Liver (tissue), 3 donors: ENCODE data around the gene GLI1.

Experiments
- FOXA1 ChIP-seq: IDR thresholded peaks from 2 replicates; pipeline ENCODE4 v1.6.1; 2016; ENCODE audit warnings: antibody characterized with exemption
- FOXA2 ChIP-seq: IDR thresholded peaks from 2 replicates; pipeline ENCODE4 v1.6.1; 2016; ENCODE audit warnings: antibody characterized with exemption
- GABPA ChIP-seq, 2 donors: IDR thresholded peaks in 1 of 2; conservative IDR thresholded peaks in 1 of 2; 2 replicates each; pipeline ENCODE4 v1.6.1; 2016; ENCODE audit warnings: antibody characterized with exemption in 2 of 2, mild to moderate bottlenecking in 1 of 2, moderate library complexity in 1 of 2
- JUND ChIP-seq, 2 donors: IDR thresholded peaks; 2 replicates each; pipeline ENCODE4 v1.6.1; 2016; ENCODE audit warnings: antibody characterized with exemption in 2 of 2
- RAD21 ChIP-seq, 2 donors: IDR thresholded peaks; 2 replicates each; pipeline ENCODE4 v1.6.1; 2016; ENCODE audit warnings: antibody characterized with exemption in 2 of 2, mild to moderate bottlenecking in 2 of 2
- RXRA ChIP-seq, 2 donors: IDR thresholded peaks; 2 replicates each; pipeline ENCODE4 v1.6.1; 2017 to 2018; ENCODE audit warnings: antibody characterized with exemption in 2 of 2, mild to moderate bottlenecking in 1 of 2
- SP1 ChIP-seq: IDR thresholded peaks from 2 replicates; pipeline ENCODE4 v1.6.1; 2018; ENCODE audit warnings: antibody characterized with exemption, mild to moderate bottlenecking
- TAF1 ChIP-seq: conservative IDR thresholded peaks from 2 replicates; pipeline ENCODE4 v1.6.1; 2016; ENCODE audit warnings: antibody characterized with exemption, mild to moderate bottlenecking
- YY1 ChIP-seq: IDR thresholded peaks from 2 replicates; pipeline ENCODE4 v1.6.1; 2016; ENCODE audit warnings: antibody characterized with exemption, mild to moderate bottlenecking
- TF ChIP-seq, protein P1 (sequence below): fragments of 150-350 bp; IDR thresholded peaks from 2 replicates; pipeline ENCODE4 v1.5.1; 2017; ENCODE audit warnings: improper control_type of control experiment, low read depth, low read length; ENCODE audit not compliant: missing input control
- TF ChIP-seq, protein P2 (sequence below): IDR thresholded peaks from 2 replicates; pipeline ENCODE4 v1.6.1; 2016; ENCODE audit warnings: antibody characterized with exemption, mild to moderate bottlenecking
- TF ChIP-seq, protein P3 (sequence below): IDR thresholded peaks from 2 replicates; pipeline ENCODE4 v1.6.1; 2016; ENCODE audit warnings: antibody characterized with exemption
- TF ChIP-seq, protein P4 (sequence below): IDR thresholded peaks from 2 replicates; pipeline ENCODE4 v1.6.1; 2016; ENCODE audit warnings: antibody characterized with exemption
- TF ChIP-seq, protein P5 (sequence below): IDR thresholded peaks from 2 replicates; pipeline ENCODE4 v1.6.1; 2016; ENCODE audit warnings: antibody characterized with exemption
- donor health status: healthy.
- donor health status: healthy.

DNA sequence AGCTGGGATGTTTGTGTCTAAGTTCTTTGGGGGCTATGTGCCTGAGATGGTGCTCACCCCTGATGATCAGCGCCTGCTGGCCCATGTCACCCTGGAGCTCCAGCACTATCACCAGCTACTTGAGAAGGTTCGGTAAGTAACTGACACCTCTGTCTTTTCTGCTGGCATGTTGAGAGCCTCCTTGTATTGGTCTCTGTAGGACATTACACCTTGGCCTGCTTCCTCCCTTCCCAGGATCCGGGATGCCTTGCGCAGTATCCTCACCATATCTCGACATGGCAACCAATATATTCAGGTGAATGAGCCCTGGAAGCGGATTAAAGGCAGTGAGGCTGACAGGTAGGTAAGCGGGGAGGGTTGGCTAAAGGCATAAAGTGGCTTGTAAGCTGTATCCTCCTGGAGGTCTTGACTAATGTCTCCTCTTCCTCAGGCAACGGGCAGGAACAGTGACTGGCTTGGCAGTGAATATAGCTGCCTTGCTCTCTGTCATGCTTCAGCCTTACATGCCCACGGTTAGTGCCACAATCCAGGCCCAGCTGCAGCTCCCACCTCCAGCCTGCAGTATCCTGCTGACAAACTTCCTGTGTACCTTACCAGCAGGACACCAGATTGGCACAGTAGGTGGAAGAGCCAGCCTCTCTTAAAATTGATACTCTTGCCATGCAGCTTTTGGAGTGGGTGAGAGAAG, 55.3 kb downstream of the GLI1 start:
- TF ChIP-seq TAF1 (no peak), JUND (IDR thresholded peaks at IDR 0.05) (no peak), FOXA2 (no peak), YY1 (no peak), SP1 (no peak), RXRA (IDR thresholded peaks at IDR 0.05) (no peak), GABPA (IDR thresholded peaks at IDR 0.05 in 1 of 2, conservative IDR thresholded peaks at IDR 0.05 in 1 of 2) (no peak), RAD21 (IDR thresholded peaks at IDR 0.05) (no peak), FOXA1 (no peak)
- TF ChIP-seq, protein P1, sequence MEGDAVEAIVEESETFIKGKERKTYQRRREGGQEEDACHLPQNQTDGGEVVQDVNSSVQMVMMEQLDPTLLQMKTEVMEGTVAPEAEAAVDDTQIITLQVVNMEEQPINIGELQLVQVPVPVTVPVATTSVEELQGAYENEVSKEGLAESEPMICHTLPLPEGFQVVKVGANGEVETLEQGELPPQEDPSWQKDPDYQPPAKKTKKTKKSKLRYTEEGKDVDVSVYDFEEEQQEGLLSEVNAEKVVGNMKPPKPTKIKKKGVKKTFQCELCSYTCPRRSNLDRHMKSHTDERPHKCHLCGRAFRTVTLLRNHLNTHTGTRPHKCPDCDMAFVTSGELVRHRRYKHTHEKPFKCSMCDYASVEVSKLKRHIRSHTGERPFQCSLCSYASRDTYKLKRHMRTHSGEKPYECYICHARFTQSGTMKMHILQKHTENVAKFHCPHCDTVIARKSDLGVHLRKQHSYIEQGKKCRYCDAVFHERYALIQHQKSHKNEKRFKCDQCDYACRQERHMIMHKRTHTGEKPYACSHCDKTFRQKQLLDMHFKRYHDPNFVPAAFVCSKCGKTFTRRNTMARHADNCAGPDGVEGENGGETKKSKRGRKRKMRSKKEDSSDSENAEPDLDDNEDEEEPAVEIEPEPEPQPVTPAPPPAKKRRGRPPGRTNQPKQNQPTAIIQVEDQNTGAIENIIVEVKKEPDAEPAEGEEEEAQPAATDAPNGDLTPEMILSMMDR = no peak
- TF ChIP-seq, protein P2, sequence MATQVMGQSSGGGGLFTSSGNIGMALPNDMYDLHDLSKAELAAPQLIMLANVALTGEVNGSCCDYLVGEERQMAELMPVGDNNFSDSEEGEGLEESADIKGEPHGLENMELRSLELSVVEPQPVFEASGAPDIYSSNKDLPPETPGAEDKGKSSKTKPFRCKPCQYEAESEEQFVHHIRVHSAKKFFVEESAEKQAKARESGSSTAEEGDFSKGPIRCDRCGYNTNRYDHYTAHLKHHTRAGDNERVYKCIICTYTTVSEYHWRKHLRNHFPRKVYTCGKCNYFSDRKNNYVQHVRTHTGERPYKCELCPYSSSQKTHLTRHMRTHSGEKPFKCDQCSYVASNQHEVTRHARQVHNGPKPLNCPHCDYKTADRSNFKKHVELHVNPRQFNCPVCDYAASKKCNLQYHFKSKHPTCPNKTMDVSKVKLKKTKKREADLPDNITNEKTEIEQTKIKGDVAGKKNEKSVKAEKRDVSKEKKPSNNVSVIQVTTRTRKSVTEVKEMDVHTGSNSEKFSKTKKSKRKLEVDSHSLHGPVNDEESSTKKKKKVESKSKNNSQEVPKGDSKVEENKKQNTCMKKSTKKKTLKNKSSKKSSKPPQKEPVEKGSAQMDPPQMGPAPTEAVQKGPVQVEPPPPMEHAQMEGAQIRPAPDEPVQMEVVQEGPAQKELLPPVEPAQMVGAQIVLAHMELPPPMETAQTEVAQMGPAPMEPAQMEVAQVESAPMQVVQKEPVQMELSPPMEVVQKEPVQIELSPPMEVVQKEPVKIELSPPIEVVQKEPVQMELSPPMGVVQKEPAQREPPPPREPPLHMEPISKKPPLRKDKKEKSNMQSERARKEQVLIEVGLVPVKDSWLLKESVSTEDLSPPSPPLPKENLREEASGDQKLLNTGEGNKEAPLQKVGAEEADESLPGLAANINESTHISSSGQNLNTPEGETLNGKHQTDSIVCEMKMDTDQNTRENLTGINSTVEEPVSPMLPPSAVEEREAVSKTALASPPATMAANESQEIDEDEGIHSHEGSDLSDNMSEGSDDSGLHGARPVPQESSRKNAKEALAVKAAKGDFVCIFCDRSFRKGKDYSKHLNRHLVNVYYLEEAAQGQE = no peak
- TF ChIP-seq, protein P3, sequence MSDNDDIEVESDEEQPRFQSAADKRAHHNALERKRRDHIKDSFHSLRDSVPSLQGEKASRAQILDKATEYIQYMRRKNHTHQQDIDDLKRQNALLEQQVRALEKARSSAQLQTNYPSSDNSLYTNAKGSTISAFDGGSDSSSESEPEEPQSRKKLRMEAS = no peak
- TF ChIP-seq, protein P4, sequence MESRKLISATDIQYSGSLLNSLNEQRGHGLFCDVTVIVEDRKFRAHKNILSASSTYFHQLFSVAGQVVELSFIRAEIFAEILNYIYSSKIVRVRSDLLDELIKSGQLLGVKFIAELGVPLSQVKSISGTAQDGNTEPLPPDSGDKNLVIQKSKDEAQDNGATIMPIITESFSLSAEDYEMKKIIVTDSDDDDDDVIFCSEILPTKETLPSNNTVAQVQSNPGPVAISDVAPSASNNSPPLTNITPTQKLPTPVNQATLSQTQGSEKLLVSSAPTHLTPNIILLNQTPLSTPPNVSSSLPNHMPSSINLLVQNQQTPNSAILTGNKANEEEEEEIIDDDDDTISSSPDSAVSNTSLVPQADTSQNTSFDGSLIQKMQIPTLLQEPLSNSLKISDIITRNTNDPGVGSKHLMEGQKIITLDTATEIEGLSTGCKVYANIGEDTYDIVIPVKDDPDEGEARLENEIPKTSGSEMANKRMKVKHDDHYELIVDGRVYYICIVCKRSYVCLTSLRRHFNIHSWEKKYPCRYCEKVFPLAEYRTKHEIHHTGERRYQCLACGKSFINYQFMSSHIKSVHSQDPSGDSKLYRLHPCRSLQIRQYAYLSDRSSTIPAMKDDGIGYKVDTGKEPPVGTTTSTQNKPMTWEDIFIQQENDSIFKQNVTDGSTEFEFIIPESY = no peak
- TF ChIP-seq, protein P5, sequence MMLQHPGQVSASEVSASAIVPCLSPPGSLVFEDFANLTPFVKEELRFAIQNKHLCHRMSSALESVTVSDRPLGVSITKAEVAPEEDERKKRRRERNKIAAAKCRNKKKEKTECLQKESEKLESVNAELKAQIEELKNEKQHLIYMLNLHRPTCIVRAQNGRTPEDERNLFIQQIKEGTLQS = no peak
